NCI-H526 treated with DMSO at 0.1 percent for 48 hours (cell line): ENCODE results near the gene SBDS.
"Not testable (repeated sequence)": the region's sequence is repeated elsewhere in the genome, so short reads cannot be mapped to it uniquely, and the experiment has no call there.

Experiments
- DNase-seq: peaks from one replicate; lab custom pipeline; 2025; lab: John Stamatoyannopoulos, UW

SBDS gene

GRCh38 chr7:66994691-66995049 lies 716 bp downstream of the SBDS start:
- peak; percentile 31 for DNase-seq

DNA sequence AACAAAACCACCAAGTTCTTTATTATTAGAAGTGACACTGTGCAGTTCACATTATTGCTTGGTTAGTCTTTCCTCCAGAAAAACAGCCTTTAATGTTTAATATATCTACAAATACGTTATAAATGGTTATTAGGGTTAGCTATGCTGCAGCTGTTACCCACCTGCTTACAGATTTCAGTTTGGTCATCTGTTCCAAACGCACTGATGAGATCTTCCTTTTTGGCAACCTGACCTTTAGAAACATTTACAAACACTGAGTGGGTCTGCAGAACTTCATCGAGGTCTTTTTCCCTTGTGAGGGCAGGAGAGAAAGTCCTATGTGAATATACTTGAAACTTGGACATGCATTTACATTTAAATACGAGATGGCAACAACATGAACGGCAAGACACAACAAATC lies 1.3 kb downstream of the SBDS start:
- not testable (repeated sequence) for DNase-seq

GRCh38 chr7:66989552-66989951 lies 5.8 kb downstream of the SBDS start:
- DNase-seq: not testable (repeated sequence)

GRCh38 chr7:66980336-66980735 lies 15.1 kb downstream of the SBDS start:
- not testable (repeated sequence) for DNase-seq

GRCh38 chr7:66979013-66979412 lies 16.4 kb downstream of the SBDS start:
- DNase-seq: not testable (repeated sequence)

- DNase-seq: not testable (repeated sequence)
Observed at GRCh38 chr7:66978312-66978711, 17.1 kb downstream of the SBDS start.

DNA sequence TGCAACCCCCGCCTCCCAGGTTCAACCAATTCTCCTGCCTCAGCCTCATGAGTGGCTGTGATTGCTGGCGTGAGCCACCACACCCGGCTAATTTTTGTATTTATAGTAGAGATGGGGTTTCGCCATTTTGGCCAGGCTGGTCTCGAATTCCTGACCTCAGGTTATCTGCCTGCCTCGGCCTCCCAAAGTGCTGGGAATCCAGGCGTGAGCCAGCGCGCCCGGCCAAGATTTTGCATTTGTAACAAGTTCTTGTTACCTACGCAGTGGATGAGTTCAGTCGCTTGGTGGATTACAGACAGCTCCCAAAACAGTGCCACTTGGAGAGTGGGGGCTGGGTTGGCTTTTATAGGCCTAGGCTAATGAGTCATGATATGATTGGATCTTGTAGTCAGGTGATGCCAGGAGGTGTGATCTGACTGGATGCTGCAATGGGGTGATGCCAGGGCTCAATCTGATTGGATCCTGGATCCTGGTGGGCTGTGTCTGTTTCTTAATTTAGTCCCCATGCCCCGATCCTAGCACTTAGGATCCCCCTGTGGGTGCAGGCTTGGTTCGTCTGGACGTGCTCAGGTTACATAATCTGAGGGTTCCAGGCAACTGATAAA lies 20.3 kb downstream of the SBDS start:
- no peak for DNase-seq

GRCh38 chr7:66970310-66970709 lies 25.1 kb downstream of the SBDS start:
- DNase-seq: no peak

GRCh38 chr7:66969001-66969400 lies 26.4 kb downstream of the SBDS start:
- not testable (repeated sequence) for DNase-seq

DNA sequence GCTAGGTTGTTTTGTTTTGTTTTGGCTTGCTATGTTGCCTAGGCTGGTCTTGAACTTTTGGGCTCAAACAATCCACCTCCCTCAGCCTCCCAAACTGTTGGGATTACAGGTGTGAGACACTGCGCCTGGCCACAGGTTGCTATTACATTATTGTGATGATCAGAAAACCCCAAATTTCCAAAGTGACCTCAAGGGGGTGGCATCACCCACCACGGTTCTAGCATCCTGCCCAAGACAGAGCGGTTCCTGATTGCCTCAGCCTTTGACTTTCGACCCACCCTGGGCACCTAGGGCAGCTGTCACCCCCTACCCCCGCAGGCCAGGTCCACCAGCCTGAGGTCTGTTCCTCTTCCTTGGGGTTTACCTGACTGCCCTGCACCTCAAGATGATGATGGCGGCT lies 28.4 kb downstream of the SBDS start:
- DNase-seq: no peak

- DNase-seq: no peak
Observed at GRCh38 chr7:66964411-66964810, 31.0 kb downstream of the SBDS start.

DNA sequence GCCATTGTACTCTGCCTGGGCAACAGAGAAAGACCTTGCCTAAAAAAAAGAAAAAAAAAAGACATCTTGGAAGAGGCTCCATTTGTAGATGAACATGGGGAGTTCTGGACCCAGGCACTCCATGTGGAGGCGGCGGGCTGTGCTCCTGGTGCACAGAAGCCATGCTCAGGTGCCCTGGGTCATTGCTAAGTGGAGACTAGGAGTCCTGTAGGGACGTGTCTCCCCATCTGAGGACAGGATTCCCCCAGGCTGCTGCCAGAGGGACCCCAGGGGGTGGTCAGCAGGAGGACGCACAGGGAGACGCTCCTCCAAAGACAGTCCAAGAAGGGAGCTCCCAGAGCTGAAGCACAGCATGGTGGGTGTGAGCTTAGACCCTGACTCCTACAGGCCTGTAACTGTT lies 34.3 kb downstream of the SBDS start:
- no peak for DNase-seq

DNA sequence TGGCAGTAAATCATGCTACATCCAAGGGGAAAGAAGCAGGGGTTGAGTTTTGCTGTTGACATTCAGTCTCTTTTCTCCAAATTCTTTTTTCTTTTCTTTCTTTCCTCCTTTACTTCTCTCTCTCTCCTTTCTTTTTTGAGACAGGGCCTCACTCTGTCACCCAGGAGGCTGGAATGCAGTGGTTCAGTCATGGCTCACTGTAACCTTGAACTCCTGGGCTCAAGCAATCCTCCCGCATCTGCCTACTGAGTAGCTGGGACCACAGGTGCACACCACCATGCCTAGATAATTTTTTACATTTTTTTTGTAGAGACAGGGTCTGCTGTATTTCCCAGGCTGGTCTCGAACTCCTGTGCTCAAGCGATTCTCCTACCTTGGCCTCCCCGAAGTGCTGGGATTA lies 35.2 kb downstream of the SBDS start:
- no peak for DNase-seq

GRCh38 chr7:66958538-66959350 lies 36.6 kb downstream of the SBDS start:
- no peak for DNase-seq

GRCh38 chr7:66957595-66958290 lies 37.6 kb downstream of the SBDS start:
- DNase-seq: no peak

- DNase-seq: no peak
Observed at GRCh38 chr7:66953044-66953427, 42.4 kb downstream of the SBDS start.

GRCh38 chr7:66952343-66953043 lies 42.9 kb downstream of the SBDS start:
- no peak for DNase-seq

DNA sequence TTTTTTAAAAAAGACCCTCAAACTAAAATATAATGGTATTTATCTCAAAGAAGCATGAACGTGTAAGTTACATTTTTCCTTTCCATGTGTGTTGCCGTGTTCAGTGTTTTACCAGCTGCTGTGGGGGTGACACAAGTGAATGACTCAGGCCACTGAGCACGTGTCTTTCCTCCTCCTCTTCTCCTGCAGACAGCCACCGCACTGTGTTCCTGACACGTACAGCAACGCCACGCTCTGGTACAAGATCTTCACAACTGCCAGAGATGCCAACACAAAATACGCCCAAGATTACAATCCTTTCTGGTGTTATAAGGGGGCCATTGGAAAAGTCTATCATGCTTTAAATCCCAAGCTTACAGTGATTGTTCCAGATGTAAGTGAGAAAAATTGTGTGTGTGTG lies 44.6 kb downstream of the SBDS start:
- DNase-seq: no peak

GRCh38 chr7:66950311-66950710 lies 45.1 kb downstream of the SBDS start:
- no peak for DNase-seq

GRCh38 chr7:66948480-66949109 lies 46.8 kb downstream of the SBDS start:
- DNase-seq: no peak

GRCh38 chr7:66946545-66946944 lies 48.8 kb downstream of the SBDS start:
- DNase-seq: no peak

DNA sequence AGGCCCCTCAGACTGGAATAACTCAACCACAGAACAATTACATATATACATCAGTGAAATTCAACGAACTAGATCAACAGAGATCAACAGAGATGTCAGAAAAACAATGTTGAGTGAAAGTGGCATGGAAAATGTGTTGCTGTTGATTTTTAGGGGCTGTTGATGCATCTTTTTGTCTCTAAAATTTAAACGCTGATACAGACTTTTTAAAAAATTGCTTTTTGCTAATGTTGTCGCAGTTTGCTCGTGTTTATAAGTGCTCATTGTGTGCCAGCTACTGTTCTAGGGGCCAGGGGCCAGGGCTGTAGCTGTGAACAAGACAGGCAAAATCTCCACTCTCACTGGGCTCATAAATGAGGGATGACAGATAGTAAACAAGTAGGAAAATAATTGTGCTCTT lies 56.1 kb downstream of the SBDS start:
- no peak for DNase-seq
